Left renal cortex interstitium (tissue), 4 donors: ENCODE data around the gene PTBP1. TPM values are rescaled to one million over a fixed set of nuclear protein-coding genes. Genes with fewer than 3 reads are reported as not detected.
"Not testable (repeated sequence)": the region's sequence is repeated elsewhere in the genome, so short reads cannot be mapped to it uniquely, and the experiment has no call there.

Experiments used
- DNase-seq, 4 donors: peaks; one replicate each; pipeline ENCODE4 v3.0.0-alpha.2; 2013; ENCODE audit warnings: low read depth in 4 of 4, low spot score in 2 of 4, missing footprints in 1 of 4
- polyA plus RNA-seq, 4 donors: library from polyadenylated mRNA; unstranded; fragments of 120-200 nt; gene quantifications; one replicate each; pipeline ENCODE4 v1.2.1, GENCODE V29; 2013; ENCODE audit not compliant: insufficient read length in 4 of 4

The PTBP1 gene
- polyA plus RNA-seq, 4 donors = 344 to 430 (median 396) TPM

DNA sequence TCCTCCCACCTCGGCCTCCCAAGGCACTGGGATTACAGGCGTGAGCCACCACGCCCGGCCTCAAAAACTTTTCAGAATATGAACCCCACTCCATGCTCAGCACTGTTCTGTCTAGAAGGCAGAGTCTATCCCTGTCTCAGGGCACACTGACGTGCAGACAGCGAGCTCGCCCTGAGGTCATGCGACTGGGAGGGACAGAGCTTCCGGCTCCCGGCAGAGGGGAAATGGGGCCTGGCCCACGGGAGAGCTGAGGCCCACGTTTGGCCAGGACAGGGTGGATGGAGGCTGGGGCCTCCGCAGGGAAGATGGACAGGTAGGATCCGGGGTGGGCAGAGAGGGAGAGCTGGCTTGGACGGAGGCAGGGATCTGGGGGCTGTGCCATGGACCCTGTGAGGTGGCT is 27.6 kb downstream of the PTBP1 start:
- DNase-seq = no peak

DNA sequence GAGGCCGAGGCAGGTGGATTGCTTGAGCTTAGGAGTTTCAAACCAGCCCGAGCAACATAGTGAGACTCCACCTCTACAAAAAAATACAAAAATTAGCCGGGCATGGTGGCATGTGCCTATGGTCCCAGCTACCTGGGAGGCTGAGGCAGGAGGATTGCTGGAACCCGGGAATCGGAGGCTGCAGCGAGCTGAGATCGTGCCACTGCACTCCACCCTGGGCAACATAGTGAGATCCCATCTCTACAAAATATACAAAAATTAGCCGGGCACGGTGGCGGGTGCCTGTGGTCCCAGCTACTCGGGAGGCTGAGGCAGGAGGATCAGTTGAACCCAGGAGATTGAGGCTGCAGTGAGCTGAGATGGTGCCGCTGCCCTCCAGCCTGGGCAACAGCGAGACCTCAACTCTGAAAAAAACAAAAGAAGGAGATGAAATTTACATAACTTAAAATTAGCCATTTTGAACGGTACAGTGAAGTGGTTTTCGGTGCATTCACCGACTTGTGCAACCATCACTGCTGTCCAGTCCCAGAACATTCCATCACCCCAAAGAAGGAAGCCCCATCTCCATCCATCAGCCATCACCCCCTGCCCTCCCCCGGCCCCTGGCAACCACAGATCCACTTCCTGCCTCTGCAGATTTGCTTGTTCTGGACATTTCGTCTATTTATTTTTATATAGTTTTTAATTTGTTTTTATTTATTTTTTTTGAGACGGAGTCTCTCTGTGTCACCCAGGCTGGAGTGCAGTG is 28.8 kb downstream of the PTBP1 start:
- DNase-seq = no peak

DNA sequence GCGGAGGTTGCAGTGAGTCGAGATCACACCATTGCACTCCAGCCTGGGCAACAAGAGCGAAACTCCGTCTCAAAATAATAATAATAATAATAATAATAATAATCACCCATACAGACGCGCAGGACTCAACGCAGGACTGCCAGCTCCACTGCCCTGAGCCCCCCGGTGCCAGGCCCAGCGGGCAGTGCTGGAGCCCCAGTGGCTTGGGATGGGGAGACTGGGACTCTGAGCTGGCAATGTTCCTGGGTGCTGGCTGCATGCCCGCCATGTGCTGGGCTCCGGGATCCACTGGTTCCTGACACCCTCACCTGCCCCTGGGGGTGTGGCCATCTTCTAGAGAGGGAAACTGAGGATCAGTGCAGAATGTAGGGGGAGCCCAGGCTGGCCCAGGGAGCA is 30.1 kb downstream of the PTBP1 start:
- DNase-seq = no peak

DNA sequence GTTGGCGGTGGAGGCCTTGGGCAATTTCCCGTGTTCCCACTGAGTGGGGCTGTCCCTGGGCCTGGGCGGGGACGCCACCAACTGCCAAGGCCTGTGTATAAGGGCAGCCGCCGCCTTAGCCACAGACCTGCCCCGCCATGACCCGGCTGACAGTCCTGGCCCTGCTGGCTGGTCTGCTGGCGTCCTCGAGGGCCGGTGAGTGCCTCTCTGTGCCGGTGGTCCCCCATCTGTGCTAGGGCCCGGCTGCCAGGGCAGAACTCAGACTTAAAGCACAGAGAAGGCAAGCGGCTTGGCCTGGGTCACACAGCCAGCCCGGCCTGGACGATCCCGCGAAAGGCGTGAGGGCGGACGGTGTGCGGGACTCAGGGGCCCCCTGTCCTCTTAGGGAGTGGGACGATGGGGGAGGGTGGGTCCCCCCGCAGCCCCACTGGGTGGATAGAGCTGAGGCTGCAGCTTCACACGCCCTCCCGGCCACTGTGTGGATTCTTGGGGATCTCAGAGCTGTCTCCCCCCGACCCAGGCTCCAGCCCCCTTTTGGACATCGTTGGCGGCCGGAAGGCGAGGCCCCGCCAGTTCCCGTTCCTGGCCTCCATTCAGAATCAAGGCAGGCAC is 30.6 kb downstream of the PTBP1 start, which contains the start of gene AZU1:
Gene AZU1, plus strand, starts transcription at position 128 of the 612 bp plus-strand sequence. Its CDS starts 10 bp downstream, at position 138.
- DNase-seq = no peak

DNA sequence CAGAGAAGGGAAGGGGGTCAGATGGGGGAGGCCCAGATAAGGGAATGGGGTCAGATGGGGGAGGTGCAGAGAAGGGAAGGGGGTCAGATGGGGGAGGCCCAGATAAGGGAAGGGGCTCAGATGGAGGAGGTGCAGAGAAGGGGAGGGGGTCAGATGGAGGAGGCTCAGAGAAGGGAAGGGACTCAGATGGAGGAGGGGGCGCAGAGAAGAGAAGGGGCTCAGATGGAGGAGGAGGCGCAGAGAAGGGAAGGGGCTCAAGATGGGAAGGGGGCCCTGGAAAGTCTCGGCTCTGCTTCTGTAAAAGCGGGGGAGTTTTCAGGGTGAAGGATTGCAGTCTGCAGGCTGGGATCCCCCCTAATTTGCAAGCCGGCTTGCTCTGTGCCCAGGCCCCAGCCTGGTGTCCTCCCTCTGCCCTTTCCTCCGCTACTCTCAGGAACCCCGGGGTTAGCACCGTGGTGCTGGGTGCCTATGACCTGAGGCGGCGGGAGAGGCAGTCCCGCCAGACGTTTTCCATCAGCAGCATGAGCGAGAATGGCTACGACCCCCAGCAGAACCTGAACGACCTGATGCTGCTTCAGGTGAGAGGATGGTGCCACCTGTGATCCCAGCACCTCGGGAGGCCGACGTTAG is 32.0 kb downstream of the PTBP1 start:
- DNase-seq = no peak

DNA sequence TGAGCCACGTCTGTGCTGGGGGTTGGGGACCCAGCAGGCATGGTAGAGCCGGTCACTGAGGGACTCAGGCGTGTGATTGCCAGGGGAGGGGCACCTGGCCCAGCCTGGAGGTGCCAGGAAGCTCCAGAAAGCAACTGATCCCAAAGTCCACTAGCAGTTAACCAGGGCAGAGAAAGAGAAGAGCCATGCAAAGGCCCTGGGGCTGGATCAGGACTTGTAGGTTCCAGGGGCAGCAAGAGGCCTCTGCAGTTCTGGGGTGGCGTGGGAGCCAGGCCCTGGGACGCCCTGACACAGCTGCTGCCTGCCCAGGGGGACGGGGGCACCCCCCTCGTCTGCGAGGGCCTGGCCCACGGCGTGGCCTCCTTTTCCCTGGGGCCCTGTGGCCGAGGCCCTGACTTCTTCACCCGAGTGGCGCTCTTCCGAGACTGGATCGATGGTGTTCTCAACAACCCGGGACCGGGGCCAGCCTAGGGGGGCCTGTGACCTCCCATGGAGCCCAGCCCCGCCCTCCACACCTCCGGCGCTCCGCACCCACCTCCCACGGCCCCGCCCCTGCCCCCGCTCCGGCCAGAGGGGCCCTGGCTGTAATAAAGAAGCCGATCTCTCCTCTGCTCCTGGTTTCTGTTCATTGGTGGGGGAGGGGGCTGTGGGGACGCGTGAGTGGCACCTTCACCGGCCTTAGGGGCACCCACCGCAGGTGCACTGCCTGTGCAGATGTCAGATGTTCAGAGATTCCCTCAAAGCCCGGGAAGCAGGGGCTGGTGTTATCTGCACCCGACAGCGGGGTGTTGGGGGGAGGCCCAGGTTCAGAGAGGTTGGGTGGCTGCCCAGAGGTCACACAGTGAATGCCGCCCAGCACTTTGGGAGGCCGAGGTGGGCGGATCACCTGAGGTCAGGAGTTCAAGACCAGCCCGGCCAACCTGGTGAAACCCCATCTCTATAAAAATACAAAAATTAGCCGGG is 34.4 kb downstream of the PTBP1 start:
- no peak for DNase-seq

DNA sequence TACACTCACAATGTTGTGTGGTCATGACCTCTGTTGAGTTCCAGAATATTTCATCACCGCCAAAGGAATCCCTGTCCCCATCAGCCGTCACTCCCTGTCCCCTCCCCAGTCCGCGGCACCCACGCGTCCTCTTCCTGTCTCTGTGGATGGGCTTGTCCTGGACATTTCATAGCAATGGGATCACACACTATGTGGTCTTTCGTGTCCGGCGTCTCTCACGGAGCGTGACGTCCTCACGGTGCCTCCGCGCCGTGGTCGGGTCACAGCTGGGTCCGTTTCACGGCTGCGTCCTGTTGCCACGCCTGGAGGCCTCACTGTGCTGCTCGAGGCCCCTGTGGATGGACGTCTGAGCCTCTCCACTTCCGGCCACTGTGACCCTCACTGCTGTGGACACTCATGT is 37.0 kb downstream of the PTBP1 start:
- no peak for DNase-seq

DNA sequence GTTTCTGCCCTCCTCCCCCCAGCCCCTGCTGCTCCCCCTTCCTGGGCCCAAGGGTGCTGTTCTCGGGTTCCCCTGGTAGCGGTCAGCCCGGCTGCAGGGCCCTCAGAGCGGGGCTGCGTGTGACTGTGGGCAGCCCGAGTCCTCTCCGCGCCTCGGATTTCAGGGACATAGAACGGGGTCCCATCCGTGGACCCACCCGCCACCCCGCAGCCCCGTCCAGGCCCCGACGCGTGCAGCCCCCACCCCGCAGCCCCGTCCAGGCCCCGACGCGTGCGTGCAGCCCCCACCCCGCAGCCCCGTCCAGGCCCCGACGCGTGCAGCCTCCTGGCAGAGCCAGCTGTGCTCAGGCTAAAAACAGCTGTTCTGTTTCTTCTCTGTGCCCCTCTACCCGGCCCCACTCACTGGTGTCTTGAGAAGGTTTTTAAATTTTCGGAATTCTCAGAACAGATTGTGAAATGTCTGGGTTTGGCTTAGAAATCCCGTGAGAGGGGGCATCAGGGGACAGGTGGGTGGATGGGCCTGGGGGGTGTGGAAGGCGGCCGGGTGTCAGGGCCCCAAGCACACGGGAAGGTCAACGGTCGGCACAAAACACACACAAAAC is 38.1 kb downstream of the PTBP1 start:
- no peak for DNase-seq

DNA sequence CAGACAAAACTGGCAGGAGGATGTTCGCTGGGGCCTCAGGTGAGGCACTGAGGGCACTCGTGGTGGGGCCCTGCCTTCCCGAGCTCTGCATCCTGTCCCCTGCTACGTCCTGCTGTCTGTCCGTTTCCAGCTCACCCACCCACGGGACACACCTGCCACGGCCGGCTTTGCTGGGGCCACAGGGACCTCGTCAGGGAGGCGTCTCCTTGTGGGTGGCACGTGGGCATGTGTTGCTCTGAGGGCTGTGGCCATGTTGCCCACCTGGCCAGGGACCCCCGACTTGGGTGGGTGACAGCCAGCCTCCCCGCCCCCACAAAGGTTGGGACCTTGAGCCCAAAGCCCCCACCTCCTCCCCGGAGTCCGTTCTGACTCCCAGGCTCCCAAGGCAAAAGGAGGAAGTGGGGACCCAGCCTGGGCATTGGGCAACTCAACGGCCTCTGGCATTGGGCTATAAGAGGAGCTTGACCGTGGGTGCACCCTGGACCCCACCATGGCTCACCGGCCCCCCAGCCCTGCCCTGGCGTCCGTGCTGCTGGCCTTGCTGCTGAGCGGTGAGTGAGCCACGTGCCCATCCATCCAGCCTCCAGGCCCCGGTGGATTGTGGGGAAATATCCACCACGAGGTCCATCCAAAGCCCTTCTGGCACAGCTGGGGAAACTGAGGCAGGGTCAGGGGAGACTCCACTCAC is 43.4 kb downstream of the PTBP1 start, which contains the start of gene PRTN3:
Gene PRTN3, plus strand, starts transcription at position 481 of the 688 bp plus-strand sequence. Its CDS starts 10 bp downstream, at position 491.
- DNase-seq = no peak

DNA sequence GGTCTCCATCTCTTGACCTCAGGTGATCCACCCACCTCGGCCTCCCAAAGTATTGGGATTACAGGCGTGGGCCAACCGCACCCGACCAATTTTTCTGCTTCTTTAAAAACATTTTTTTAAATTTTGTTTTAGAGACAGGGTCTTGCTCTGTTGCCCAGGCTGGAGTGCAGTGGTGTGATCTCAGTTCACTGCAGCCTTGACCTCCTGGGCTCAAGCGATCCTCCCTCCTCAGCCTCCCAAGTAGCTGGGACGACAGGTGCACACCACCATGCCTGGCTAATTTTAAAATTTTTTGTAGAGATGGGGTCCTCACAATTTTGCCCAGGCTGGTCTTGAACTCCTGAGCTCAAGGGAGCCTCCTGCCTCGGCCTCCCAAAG is 45.5 kb downstream of the PTBP1 start:
- not testable (repeated sequence) for DNase-seq

DNA sequence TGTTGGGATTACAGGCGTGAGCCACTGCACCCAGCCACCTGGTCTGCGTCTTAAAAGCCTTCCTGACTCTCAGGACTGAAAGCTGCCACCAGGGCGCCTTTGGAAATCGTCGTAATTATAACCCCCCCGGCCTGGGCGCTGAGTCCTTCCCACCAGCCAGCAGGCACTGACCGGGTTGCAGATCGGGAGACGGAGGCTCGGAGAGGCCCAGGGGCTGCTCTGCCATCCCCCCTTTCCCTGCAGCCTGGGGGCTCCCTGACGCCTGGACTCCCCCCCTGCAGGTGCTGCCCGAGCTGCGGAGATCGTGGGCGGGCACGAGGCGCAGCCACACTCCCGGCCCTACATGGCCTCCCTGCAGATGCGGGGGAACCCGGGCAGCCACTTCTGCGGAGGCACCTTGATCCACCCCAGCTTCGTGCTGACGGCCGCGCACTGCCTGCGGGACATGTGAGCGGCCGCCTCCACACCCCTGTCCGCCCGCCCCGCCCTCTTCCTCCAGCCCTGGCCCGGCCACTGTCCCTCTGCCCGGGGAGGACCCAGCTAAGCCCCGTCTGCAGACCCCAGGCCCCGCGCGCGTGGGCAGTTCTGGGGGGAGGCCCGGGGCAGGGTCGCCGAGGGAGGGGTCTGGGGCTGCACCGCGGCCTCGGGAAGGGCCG is 46.1 kb downstream of the PTBP1 start:
- DNase-seq = no peak

DNA sequence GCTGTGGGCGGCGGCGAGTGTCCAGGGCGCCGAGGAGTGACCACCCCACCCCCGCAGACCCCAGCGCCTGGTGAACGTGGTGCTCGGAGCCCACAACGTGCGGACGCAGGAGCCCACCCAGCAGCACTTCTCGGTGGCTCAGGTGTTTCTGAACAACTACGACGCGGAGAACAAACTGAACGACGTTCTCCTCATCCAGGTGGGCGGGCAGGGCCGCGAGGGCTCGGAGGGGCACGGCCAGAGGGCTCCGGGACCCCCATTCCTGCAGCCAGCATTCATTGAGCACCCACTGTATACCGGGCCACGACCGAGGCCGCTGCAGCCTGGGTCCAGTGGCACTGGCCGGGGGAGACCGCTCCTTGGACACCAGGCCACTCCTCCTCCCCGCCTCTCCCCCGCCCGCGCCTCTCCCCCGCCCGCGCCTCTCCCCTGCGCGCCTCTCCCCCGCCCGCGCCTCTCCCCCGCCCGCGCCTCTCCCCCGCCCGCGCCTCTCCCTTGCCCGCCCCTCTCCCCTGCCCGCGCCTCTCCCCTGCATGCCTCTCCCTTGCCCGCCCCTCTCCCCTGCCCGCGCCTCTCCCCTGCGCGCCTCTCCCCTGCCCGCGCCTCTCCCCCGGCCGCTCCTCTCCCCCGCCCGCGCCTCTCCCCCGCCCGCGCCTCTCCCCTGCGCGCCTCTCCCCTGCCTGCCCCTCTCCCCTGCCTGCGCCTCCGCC is 46.7 kb downstream of the PTBP1 start:
- DNase-seq = no peak

DNA sequence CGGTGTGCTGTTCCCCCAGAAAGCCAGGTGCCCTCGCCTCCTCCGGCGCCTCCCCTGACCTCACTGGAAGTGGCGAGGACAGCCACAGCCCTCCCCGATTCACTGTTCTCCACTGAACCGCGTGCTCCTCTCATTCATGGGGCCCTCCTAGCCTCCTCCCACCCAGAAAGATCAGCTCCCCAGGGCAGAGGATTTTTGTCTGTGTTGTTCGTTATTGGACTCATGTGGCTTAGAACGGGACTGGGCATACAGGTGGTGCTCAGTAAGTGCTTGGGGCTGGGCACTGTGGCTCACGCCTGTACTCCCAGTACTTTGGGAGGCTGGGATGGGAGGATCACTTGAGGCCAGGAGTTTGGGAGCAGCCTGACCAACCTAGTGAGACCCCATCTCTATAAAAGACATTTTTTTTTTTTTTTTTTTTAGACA is 47.3 kb downstream of the PTBP1 start:
- DNase-seq = no peak

DNA sequence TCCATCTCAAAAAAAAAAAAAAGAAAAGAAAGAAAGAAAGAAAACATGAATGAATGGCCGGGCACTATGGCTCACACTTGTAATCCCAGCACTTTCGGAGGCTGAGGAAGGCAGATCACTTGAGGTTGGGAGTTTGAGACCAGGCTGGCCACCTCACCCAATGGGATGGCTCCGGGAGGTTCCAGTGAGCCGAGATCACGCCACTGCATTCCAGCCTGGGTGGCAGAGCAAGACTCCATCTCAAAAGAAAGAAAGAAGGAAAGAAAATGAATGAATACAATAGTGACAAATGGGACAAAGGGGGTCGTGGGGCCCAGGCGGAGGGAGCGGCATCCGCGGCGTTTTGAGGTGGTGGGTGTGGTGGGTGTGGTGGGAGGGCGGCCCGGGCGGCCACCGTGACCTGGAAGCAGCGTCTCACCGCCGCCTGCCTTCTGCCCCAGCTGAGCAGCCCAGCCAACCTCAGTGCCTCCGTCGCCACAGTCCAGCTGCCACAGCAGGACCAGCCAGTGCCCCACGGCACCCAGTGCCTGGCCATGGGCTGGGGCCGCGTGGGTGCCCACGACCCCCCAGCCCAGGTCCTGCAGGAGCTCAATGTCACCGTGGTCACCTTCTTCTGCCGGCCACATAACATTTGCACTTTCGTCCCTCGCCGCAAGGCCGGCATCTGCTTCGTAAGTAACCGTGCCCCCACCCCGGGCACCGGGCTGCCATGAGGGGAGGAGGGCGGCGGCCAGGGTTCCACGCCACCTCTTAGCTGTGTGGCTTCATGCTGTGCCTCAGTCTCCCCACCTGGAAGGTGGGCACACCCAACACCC is 48.7 kb downstream of the PTBP1 start:
- DNase-seq = no peak

DNA sequence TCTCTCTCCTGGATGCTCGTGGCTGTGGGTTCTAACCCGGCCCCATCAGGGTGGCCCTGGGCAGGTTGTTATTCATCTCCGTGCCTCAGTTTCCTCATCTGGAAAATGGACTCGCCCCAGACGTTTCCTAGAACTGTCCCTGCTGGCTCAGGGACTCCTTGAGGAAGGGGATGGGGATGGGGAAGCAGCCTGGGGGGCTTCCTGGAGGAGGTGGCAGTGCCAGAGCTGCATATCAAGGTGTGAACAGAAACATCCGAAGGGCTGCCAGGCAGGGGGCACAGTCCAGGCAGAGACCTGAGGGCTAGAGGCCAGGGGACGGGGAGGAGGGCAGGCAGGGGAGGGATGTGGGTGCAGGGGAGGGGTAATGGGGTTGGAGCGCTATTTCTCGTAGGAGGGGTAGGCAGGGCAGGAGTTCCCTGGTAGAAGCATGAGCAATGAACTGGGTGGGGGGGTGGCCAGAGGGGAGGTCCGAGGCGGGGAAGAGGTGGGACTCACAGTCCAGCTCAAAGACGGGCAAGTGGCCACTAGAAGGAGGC is 51.2 kb downstream of the PTBP1 start:
- no peak for DNase-seq

DNA sequence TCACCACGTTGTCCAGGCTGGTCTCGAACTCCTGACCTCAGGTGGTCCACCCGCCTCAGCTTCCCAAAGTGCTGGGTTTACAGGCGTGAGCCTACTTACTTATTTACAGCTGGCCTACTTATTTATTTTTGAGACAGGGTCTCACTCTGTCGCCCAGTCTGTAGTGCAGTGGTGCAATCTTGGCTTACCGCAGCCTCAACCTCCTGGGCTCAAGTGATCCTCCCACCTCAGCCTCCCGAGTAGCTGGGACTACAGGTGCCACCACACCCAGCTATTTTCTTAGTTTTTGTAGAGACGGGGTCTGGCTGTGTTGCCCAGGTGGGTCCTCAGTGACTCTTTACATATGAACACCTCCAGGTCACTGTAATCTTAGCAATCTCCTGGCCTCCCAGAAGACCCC is 51.9 kb downstream of the PTBP1 start:
- DNase-seq = not testable (repeated sequence)

DNA sequence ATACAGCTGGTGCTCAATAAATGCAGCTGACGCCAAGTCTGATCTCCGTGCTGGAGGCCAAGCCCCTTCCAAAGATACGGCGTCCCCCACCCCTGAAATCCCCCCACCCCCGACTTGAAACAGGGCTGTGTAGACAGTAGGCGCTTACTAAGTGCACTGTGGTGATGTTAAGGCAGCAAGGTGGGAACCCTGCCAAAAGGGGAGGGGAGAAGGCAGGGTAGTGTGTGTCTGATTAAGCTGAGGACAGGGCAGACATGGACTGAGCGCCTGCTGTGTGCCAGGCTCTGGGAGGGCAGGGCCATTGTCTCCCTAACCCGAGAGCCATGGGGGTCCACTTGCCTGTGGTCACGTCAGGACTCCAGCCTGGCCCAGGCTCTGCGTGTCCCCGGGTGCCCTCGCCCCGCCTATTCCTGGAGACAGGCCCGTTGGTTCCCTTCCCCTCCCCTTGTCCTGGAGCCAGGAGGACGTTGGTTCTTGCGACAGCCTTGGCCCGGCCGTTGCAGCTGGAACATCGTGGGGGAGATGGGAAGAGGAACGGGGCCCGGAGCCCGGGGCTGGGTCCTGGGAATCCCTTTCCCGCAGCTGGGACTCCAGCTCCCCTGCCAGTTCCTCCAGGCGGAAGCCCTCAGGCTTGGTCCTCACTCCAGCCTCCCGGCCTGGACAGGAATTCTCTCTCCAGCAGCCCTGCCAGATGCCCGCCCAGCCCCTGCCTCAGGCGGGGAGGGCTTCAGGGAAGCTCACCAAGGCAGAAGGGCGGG is 53.1 kb downstream of the PTBP1 start:
- no peak for DNase-seq
